ENCODE results near the gene ARHGEF33.

Gene ARHGEF33

GRCh38 chr2:39022642-39023235, 133.1 kb downstream of the ARHGEF33 start:
- no peak for DNase-seq

DNA sequence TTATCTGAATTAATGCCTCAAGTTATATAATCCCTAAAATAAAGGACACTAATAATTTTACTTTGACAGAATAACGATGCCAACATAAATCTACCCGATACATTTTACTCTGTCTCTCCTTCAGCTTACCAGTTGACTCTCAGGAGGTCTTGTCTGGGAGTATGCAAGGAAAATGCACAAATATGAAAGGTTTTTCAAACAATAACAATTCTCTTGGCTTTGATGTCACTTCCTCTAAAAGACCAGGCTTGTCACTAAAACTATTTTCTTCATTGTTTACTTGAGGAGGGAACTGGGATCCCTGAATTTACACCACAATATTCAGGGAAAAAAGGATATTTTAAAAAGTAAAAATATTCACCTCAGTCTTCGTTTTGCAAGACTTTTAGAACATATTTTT, 134.0 kb downstream of the ARHGEF33 start:
- DNase-seq, result no peak

GRCh38 chr2:39024833-39025232, 135.2 kb downstream of the ARHGEF33 start:
- no peak for DNase-seq
